Neural cell (in vitro differentiated cells): ENCODE measurements around the gene COG5.

Source experiments
- EP300 ChIP-seq: fragments of 450-650 bp; conservative IDR thresholded peaks from 2 replicates; pipeline ENCODE4 v1.6.1; 2014; ENCODE audit warnings: antibody characterized with exemption, mild to moderate bottlenecking, moderate library complexity; ENCODE audit not compliant: poor library complexity, severe bottlenecking
- TAF1 ChIP-seq: IDR thresholded peaks from 2 replicates; pipeline ENCODE4 v1.6.1; 2012; ENCODE audit warnings: low read depth

DNA sequence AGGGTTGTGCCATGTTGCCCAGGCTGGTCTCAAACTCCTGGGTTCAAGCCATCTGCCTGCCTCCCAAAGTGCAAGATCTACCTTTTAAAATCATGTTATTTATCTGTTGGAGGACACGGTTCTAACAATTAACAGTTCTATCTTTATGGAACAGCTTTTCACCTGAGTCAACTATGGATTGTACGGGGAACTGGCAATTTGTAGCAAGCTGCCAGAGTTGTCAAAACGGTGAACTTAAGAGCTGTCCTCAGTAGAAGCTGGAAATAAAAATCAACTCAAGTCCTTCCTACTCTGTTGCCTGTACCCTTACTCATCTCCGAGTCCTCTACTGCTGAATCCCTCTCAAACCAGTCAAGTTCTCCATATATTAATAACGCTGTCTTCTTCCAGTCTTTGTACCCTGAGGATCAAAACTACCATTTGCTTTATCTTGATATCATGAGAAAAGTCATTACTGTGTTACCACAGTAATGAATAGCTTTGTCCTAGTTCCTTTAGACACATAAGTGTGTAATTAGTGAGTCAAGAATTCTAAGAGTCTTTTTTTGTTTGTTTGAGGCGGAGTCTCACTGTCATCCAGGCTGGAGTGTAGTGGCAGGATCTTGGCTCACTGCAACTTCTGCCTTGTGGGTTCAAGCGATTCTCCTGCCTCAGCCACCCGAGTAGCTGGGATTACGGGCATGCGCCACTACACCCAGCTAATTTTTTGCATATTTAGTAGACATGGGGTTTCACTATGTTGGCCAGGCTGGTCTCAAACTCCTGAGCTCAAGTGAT is 366.7 kb downstream of the COG5 start:
- TF ChIP-seq TAF1 (no peak), EP300 (no peak)
